H9 (cell line): ENCODE data around the gene FHOD3. TPM values are rescaled to one million over a fixed set of nuclear protein-coding genes. Genes with fewer than 3 reads are reported as not detected.
A peak's percentile ranks its signal among the peaks of the same experiment; 100 is the strongest.

Experiments
- DNase-seq: peaks from one replicate; pipeline ENCODE4 v3.0.0-alpha.2; 2017
- H2AFZ ChIP-seq: one replicate; pipeline ENCODE4 v1.6.1; 2013; ENCODE audit warnings: mild to moderate bottlenecking, low read length, control low read depth, moderate library complexity
- H2AK5ac ChIP-seq: 2 replicates; pipeline ENCODE4 v1.6.1; 2013; ENCODE audit warnings: low read length, control low read depth, mixed read lengths; ENCODE audit not compliant: insufficient read length
- H2BK120ac ChIP-seq: one replicate; pipeline ENCODE4 v1.6.1; 2013; ENCODE audit warnings: low read depth, mild to moderate bottlenecking, low read length, control low read depth, inconsistent platforms; ENCODE audit not compliant: poor library complexity, severe bottlenecking
- H2BK12ac ChIP-seq: 2 replicates; pipeline ENCODE4 v1.6.1; 2013; ENCODE audit warnings: low read length, control low read depth, mixed read lengths, low read depth; ENCODE audit not compliant: insufficient read length
- H2BK15ac ChIP-seq: 2 replicates; pipeline ENCODE4 v1.6.1; 2013; ENCODE audit warnings: low read depth, low read length, control low read depth
- H2BK20ac ChIP-seq: one replicate; pipeline ENCODE4 v1.6.1; 2013; ENCODE audit warnings: low read depth, mild to moderate bottlenecking, low read length, control low read depth, inconsistent platforms; ENCODE audit not compliant: poor library complexity, severe bottlenecking
- H2BK5ac ChIP-seq: 2 replicates; pipeline ENCODE4 v1.6.1; 2013; ENCODE audit warnings: low read length, control low read depth, mixed read lengths; ENCODE audit not compliant: insufficient read length
- H3K14ac ChIP-seq: 2 replicates; pipeline ENCODE4 v1.6.1; 2013; ENCODE audit warnings: low read length, control low read depth; ENCODE audit not compliant: insufficient read depth
- H3K18ac ChIP-seq: 2 replicates; pipeline ENCODE4 v1.6.1; 2013; ENCODE audit warnings: low read depth, mild to moderate bottlenecking, mixed read lengths, low read length, control low read depth; ENCODE audit not compliant: insufficient read length
- H3K23ac ChIP-seq: 2 replicates; pipeline ENCODE4 v1.6.1; 2013; ENCODE audit warnings: low read length, control low read depth, mixed read lengths, low read depth; ENCODE audit not compliant: insufficient read length
- H3K23me2 ChIP-seq: 2 replicates; pipeline ENCODE4 v1.6.1; 2013; ENCODE audit warnings: low read depth, mild to moderate bottlenecking, mixed read lengths, low read length, control low read depth; ENCODE audit not compliant: insufficient read length, poor library complexity, severe bottlenecking
- H3K27ac ChIP-seq: 2 replicates; pipeline ENCODE4 v1.5.1; 2013; ENCODE audit warnings: low read length, control low read depth, mixed read lengths, low read depth; ENCODE audit not compliant: insufficient read length
- H3K27me3 ChIP-seq: 2 replicates; pipeline ENCODE4 v1.6.1; 2013; ENCODE audit warnings: low read length, control low read depth, inconsistent platforms; ENCODE audit not compliant: insufficient read depth
- H3K4ac ChIP-seq: 2 replicates; pipeline ENCODE4 v1.6.1; 2013; ENCODE audit warnings: low read depth, mild to moderate bottlenecking, control low read depth, inconsistent platforms, low read length, moderate library complexity
- H3K4me1 ChIP-seq: 2 replicates; pipeline ENCODE4 v1.6.1; 2013; ENCODE audit warnings: low read length, control low read depth, inconsistent platforms; ENCODE audit not compliant: insufficient read depth
- H3K4me2 ChIP-seq: 2 replicates; pipeline ENCODE4 v1.6.1; 2013; ENCODE audit warnings: low read length, control low read depth, mixed read lengths; ENCODE audit not compliant: insufficient read length, insufficient read depth
- H3K56ac ChIP-seq: 2 replicates; pipeline ENCODE4 v1.6.1; 2013; ENCODE audit warnings: low read depth, mild to moderate bottlenecking, mixed read lengths, low read length, control low read depth; ENCODE audit not compliant: insufficient read length
- H3K79me1 ChIP-seq: 2 replicates; pipeline ENCODE4 v1.6.1; 2013; ENCODE audit warnings: low read depth, mild to moderate bottlenecking, moderate library complexity, low read length, control low read depth, inconsistent platforms; ENCODE audit not compliant: insufficient read depth, poor library complexity, severe bottlenecking
- H3K79me2 ChIP-seq: 2 replicates; pipeline ENCODE4 v1.6.1; 2013; ENCODE audit warnings: low read length, control low read depth, inconsistent platforms; ENCODE audit not compliant: insufficient read depth
- H3K9ac ChIP-seq: 2 replicates; pipeline ENCODE4 v1.6.1; 2013; ENCODE audit warnings: low read length, control low read depth, mixed read lengths; ENCODE audit not compliant: insufficient read length; ENCODE audit errors: extremely low read depth
- H3K9me3 ChIP-seq: one replicate; pipeline ENCODE4 v1.6.1; 2013; ENCODE audit warnings: low read depth, low read length, inconsistent platforms; ENCODE audit not compliant: control insufficient read depth
- H3T11ph ChIP-seq: one replicate; pipeline ENCODE4 v1.6.1; 2013; ENCODE audit warnings: mild to moderate bottlenecking, low read length, control low read depth, inconsistent platforms
- H4K20me1 ChIP-seq: one replicate; pipeline ENCODE4 v1.6.1; 2013; ENCODE audit not compliant: control insufficient read depth, insufficient read length, insufficient read depth
- H4K5ac ChIP-seq: 2 replicates; pipeline ENCODE4 v1.6.1; 2013; ENCODE audit warnings: low read depth, mild to moderate bottlenecking, mixed read lengths, low read length, control low read depth; ENCODE audit not compliant: insufficient read length
- H4K8ac ChIP-seq: replicated peaks from 2 replicates; pipeline ENCODE4 v1.6.1; 2013; ENCODE audit warnings: low read length, control low read depth, mixed read lengths, low read depth; ENCODE audit not compliant: insufficient read length
- H4K91ac ChIP-seq: 2 replicates; pipeline ENCODE4 v1.6.1; 2013; ENCODE audit warnings: low read depth, mild to moderate bottlenecking, moderate library complexity, mixed read lengths, low read length, control low read depth; ENCODE audit not compliant: insufficient read length
- H3K27ac Mint-ChIP-seq, 3 experiments: 2 replicates in 2 of 3; 3 replicates in 1 of 3; pipeline ENCODE4 v1.8.0; 2020 to 2021; ENCODE audit warnings: mixed read lengths in 3 of 3, mild to moderate bottlenecking in 1 of 3, moderate library complexity in 1 of 3
- H3K27me3 Mint-ChIP-seq: 2 replicates; pipeline ENCODE4 v1.8.0; 2021; ENCODE audit warnings: low read depth, mild to moderate bottlenecking, moderate library complexity, mixed read lengths
- H3K36me3 Mint-ChIP-seq, 3 experiments: 2 replicates in 2 of 3; 3 replicates in 1 of 3; pipeline ENCODE4 v1.8.0; 2020 to 2021; ENCODE audit warnings: low read depth in 3 of 3, mixed read lengths in 3 of 3; ENCODE audit not compliant: insufficient read depth in 1 of 3
- H3K4me1 Mint-ChIP-seq, 2 experiments: 2 replicates each; pipeline ENCODE4 v1.8.0; 2020; ENCODE audit warnings: mixed read lengths in 2 of 2
- H3K4me3 Mint-ChIP-seq, 2 experiments: 2 replicates in 1 of 2; 3 replicates in 1 of 2; pipeline ENCODE4 v1.8.0; 2020 to 2021; ENCODE audit warnings: mild to moderate bottlenecking in 2 of 2, mixed read lengths in 2 of 2, moderate library complexity in 1 of 2
- H3K9me3 Mint-ChIP-seq, 2 experiments: 2 replicates in 1 of 2; 3 replicates in 1 of 2; pipeline ENCODE4 v1.8.0; 2020; ENCODE audit warnings: mild to moderate bottlenecking in 2 of 2, mixed read lengths in 2 of 2, moderate library complexity in 1 of 2
- WGBS: extraction: QIAGEN DNeasy Blood & Tissue Kit; methylation state at CpG from one replicate; pipeline ENCODE4 v1.1.7; 2013; ENCODE audit warnings: missing lambda C conversion rate, low lambda C conversion rate, mixed read lengths; ENCODE audit not compliant: insufficient read length; ENCODE audit errors: extremely low coverage; 5-methylcytosine and 5-hydroxymethylcytosine counted together
- total RNA-seq: library from RNA; stranded (reverse); gene quantifications from 2 replicates; pipeline ENCODE4 v1.2.1, GENCODE V29; 2021
- TF ChIP-seq, protein P1 (sequence below): fragments of 200-600 bp; sonication (generic); conservative IDR thresholded peaks from 3 replicates; pipeline ENCODE4 v1.8.0; 2021; ENCODE audit warnings: antibody characterized with exemption, mild to moderate bottlenecking

Gene FHOD3
- total RNA-seq, 1 experiment from 2014 or later: 8.0 TPM

DNA sequence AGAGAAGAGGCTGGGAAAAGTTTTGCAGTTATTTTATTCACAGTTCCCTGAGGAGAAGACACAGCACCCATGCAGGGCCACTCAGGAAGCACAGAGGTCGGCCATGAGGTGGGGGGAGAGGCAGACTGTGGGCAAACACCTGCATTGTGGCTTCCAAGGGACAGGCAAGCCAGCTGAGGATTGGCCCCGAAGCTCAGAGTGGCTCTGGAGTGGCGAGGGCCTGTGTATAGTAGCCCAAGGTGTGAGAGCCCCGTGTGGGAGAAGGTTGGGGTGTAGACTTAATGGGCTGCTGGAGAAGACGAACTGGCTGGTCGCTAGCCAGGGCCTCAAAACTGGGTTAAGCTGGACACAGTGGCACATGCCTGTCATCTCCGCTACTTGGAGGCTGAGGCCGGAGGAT is 218.7 kb downstream of the FHOD3 start:
- Histone ChIP-seq H3T11ph (no peak overlapping the region), H2BK120ac (no peak overlapping the region), H2BK15ac (no peak overlapping the region), H3K9ac (no peak overlapping the region), H3K56ac (no peak overlapping the region), H3K14ac (no peak overlapping the region), H3K4ac (no peak overlapping the region), H2AK5ac (no peak overlapping the region), H3K23ac (no peak overlapping the region), H4K5ac (no peak overlapping the region), H3K4me2 (no peak overlapping the region), H2BK20ac (no peak overlapping the region), H3K27ac (no peak overlapping the region), H4K20me1 (no peaks in the 10 kb centered on the region), H4K91ac (no peak overlapping the region), H3K23me2 (no peaks in the 10 kb centered on the region), H2BK12ac (no peak overlapping the region), H2AFZ (no peak overlapping the region), H3K27me3 (no peaks in the 10 kb centered on the region), H2BK5ac (no peak overlapping the region), H3K18ac (no peak overlapping the region), H3K4me1 (0 out of 2 replicates have a peak, but pooled peaks cover 4% of the 10 kb centered on the region), H3K9me3 (no peaks in the 10 kb centered on the region), H3K79me2 (no peaks in the 10 kb centered on the region), H3K79me1 (no peaks in the 10 kb centered on the region), H4K8ac (no peak overlapping the region)
- DNase-seq: no peak
- Mint-ChIP-seq H3K27ac (peak overlapping the region in 1 of 3 experiments; percentile 21; a peak in 1 of 7 replicates), H3K36me3 (no peaks in the 10 kb centered on the region), H3K4me1 (peaks cover 33 to 42% of the 10 kb centered on the region in 2 experiments), H3K27me3 (no peaks in the 10 kb centered on the region; the same call in none of the 2 replicates), H3K9me3 (no peaks in the 10 kb centered on the region), H3K4me3 (no peak overlapping the region)
- TF ChIP-seq, protein P1, sequence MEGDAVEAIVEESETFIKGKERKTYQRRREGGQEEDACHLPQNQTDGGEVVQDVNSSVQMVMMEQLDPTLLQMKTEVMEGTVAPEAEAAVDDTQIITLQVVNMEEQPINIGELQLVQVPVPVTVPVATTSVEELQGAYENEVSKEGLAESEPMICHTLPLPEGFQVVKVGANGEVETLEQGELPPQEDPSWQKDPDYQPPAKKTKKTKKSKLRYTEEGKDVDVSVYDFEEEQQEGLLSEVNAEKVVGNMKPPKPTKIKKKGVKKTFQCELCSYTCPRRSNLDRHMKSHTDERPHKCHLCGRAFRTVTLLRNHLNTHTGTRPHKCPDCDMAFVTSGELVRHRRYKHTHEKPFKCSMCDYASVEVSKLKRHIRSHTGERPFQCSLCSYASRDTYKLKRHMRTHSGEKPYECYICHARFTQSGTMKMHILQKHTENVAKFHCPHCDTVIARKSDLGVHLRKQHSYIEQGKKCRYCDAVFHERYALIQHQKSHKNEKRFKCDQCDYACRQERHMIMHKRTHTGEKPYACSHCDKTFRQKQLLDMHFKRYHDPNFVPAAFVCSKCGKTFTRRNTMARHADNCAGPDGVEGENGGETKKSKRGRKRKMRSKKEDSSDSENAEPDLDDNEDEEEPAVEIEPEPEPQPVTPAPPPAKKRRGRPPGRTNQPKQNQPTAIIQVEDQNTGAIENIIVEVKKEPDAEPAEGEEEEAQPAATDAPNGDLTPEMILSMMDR: no peak
- no CpG with 5 or more reads among the region's 8 CpGs for WGBS
